GM18519 (cell line): ENCODE results near the gene TARS3.

Source experiments
- ATAC-seq: cut with Tn5 transposase; IDR thresholded peaks from one replicate; pipeline ENCODE4 v1.9.1; 2021; ENCODE audit warnings: mild to moderate bottlenecking, moderate library complexity; ENCODE audit not compliant: unreplicated experiment, low FRiP score

The TARS3 gene

GRCh38 chr15:101707983-101708382 lies 16.3 kb downstream of the TARS3 start:
- ATAC-seq, result no peak

DNA sequence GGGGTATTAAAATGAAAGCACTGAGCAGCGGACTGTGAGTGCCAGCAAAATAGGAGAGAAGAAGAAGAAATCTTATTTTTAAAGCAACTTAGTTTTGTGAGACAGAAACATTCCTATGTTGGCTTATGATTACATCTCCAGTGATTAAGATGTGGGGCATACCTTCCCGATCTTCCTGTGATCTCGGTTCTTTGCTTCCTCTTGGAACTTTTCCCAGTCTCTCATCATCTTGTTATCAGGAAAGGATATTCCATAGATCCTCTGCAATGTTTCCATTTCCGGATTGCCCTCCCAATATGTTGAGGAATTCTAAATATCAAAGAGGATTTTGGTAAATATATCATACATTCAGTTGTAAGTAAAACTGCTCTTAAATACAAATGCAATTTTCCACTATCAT lies 22.2 kb downstream of the TARS3 start:
- ATAC-seq, result no peak

- no peak for ATAC-seq
These were observed 26.0 kb downstream of the TARS3 start for GRCh38 chr15:101698314-101698713.

DNA sequence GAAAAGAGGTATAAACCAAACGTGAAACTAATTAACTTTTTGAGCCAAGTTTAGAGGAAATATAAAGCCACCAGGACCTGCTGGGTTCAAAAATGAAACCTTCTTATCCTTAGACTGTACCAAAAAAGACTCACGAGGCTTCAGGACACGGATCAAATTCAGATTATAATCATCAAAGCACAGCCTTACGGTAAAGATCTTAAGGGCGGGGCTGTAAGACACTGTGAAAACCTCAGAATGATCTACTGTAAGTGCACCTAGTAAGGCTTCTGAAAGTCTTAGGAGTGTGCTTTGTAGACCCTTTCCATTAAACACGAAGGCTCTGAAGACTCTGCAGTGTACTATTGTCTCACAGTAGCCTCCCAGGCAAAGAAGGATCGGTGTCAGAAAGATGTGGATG lies 26.8 kb downstream of the TARS3 start:
- no peak for ATAC-seq

GRCh38 chr15:101696829-101697228 lies 27.4 kb downstream of the TARS3 start:
- no peak for ATAC-seq

GRCh38 chr15:101694261-101694660 lies 30.0 kb downstream of the TARS3 start:
- no peak for ATAC-seq

GRCh38 chr15:101692801-101693598 lies 31.3 kb downstream of the TARS3 start:
- no peak for ATAC-seq

DNA sequence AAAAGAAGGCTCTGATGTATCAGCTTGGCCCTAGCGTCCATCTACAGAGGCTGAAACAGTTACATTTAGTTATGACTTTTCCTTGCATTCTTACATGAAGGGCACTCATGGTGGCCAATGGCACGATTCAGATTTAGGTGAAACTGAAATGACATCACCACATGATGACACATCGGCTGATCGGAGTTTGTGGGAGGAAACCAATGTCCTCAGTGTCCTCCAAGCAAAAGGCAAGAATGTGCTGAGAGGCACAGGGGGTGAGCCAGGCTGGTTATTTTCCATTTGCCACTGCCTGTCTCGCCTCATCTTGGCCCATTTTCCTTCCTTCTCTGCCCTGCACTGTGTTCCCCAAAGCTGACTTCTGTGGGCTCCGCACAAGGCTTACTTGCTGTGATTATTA lies 34.4 kb downstream of the TARS3 start:
- no peak for ATAC-seq

DNA sequence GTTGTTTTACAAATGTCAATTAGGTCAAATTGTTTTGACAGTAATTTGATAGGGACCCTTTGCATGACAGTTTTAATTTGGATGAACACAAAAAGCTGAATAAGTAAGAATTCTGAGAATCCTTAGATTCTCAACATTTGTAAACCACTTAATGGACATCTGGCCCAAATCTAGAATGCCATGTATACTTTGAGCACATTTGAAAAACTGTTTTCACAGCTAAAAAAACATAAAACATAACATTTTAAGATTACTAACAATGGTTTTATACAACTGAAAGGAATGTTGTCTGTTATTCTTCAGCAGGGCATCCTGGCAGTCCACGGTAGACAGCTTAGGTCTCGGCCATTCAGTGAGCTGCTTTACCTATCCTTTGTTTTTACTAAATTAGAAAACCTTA lies 37.6 kb downstream of the TARS3 start:
- no peak for ATAC-seq

DNA sequence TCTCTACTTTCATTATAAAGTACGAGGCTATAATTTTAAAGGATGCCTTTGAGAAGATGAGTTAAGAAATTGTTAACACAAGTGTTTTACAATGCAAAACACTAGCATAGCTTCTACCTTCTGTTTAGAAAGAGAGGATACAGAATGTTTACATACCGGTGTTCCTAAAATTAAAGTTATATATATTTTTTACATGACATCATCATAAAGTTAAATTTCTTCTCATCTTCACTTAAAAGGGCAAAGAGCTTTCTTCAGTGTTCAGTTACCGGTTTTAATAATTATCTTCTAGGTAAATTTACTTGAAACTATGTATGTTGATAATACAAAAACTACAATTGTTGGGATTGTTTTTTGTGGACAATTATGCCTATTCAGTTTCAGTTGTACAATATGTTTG lies 39.4 kb downstream of the TARS3 start:
- no peak for ATAC-seq

DNA sequence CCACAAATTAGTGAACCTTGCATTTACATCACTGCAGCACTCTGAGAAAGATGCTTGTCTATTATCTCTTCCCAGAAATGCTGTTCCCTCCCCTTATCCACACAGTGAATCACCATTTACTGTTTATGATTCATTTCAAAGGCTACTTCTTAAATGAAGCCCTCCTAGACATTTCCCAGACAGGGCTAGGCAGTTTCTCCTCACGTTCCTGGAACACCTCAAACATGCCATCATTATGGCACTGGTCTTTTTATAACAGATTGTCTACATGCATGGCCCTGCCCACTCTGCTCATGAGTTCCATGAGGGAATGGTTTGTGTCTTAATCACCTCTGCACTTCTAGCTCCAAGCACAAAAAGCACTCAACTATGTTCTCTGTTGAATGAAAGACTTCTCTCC lies 39.9 kb downstream of the TARS3 start:
- no peak for ATAC-seq

DNA sequence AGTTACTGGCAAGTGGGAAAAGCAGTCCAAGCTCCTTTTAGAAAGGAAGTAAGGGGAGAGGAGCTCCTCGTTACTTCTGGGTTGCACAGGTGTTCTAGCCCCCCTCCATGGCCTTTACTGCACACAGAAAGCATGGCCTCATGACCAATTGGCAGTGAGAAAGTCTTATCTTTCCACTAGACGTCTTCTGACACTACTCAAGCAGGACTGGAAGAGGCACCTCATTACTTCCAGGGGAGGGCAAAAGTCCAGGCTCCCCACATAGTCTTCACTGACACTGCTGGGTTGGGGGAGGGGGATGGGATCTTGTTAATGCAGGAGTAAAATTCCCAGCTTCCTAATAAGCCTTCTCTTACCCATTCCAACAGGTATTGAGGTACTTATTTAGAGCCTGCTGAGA lies 44.5 kb downstream of the TARS3 start:
- ATAC-seq, result no peak

GRCh38 chr15:101676921-101677329 lies 47.3 kb downstream of the TARS3 start:
- ATAC-seq, result no peak

DNA sequence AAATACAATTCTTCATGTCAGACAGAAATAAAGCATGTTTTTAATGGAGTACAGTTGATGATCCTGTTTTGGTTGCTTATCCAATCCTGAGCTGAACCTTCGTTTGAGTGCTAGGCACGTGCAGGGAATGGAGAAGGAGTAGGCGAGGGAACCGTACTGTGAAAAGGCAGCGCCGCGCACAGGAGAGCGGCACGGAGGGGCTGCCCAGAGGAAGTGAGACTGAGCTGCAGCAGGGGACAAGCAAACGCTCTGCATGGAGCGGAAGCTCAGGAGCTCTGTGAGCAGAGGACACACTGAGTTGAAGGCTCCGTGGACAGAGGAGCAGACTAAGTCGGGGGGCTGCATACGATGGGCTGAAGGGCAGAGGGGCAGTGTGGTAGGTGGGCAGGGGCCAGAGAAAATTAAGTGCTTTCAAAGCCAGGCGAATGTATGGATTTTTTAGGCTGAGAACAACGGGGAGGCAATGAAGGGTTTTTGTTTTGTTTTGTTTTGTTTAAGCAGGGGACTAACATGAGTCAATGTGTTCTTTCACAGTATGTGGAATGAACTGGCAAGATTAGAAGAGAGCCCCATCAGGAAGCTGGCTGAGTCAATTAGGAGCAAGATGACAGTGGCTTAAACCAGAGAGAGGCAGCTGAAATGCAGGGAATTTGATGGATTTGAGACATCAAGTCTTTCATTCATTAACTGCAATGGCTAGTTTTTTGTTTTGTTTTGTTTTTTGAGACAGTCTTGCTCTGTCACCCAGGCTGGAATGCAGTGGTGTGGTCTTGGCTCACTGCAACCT lies 48.3 kb downstream of the TARS3 start:
- no peak for ATAC-seq

- ATAC-seq, result no peak
These were observed 49.3 kb downstream of the TARS3 start for GRCh38 chr15:101675015-101675414.

DNA sequence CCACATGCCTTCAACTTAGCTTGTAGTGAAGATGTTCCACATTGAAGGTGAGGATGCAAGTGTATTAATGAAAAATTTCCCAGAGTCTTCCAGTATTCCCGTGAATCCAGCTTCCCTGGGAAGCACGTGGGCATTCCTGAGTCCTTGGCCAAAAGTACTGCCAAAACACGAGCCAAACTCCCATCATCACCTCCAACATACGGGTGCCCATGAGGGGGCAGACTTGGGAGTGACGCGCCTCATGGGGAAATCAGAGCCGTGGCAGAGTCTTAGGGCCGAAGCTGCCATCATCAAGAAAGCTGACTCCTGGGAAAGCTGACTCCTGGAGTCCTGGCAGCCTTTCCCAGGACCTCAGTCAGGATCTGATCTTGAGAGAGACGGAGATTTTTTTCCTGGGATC lies 52.0 kb downstream of the TARS3 start:
- no peak for ATAC-seq

DNA sequence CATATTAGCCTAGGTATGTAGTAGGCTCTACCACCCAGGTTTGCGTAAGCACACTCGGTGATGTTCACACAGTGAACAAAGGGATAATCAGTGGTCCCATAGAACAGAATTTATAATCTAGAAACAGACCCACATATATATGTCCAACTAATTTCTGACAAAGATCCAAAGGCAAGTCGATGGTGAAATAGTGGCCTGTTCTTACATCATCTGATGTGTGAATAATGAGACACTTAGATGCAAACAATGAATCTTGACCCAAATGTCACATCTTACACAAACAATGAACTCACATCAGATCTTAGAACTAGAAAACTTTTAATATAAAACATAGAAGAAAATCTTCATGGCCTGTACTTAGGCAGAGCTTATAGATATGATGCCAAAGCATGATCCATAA lies 54.5 kb downstream of the TARS3 start:
- no peak for ATAC-seq

DNA sequence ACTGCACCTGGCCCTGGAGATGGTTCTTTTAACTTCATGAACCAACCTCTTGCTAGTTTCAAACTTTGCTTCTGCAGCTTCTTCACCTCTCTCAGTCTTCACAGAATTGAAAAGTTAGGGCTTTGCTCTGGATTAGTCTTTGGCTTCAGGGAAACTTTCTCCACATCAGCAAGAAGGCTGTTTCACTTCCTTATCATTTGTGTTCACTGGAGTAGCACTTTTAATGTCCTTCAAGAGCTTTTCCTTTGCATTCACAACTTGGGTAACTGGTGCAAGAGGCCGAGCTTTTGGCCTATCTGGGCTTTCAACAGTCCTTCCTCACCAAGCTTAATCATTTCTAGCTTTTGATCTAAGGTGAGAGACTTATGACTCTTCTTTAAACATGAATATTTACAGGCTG lies 56.4 kb downstream of the TARS3 start:
- ATAC-seq, result no peak

DNA sequence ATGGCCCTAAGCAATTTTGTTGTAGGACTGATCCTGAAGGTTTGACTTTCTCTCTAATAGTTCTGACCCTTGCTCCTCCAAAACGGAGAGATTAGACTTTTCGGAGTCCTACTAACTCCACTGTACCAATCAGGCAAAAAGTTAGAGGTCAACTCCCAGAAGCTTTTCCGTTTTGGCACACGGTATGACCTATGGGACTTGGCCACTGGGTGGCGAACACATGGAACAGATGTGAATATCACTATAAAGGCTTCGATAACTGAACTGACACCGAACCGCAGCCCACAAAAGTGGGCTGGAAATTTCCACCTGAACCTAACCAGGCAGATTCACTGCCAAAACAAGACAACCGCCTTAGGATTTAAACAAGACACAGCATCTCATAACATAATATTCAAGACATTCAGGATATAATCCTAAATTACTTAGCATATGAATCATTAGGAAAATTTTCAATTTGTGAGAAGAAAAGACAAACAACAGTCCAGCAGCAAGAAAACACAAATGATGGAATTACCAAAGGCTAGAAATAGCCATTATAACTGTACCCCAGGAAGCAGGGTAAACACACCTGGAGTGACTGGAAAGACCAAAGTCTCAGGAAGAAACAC lies 59.9 kb downstream of the TARS3 start:
- ATAC-seq, result no peak

DNA sequence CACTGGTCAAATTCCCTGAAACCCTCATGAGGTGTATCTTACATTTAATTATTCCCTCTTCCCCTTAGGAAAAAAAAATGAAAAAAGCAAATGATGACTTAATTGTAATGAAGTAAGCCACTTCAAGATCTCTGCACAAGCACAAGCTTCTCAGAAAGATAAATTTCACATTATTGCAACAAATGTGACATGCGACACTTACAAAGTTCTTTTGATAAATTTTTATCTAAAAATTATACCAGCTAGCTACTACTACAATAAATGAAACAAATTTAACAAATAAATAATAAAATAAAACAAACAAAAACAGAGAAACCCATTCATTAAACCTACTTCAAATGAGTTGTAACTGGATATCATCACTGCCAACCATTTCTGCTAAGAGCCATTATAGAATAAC lies 62.1 kb downstream of the TARS3 start:
- no peak for ATAC-seq

DNA sequence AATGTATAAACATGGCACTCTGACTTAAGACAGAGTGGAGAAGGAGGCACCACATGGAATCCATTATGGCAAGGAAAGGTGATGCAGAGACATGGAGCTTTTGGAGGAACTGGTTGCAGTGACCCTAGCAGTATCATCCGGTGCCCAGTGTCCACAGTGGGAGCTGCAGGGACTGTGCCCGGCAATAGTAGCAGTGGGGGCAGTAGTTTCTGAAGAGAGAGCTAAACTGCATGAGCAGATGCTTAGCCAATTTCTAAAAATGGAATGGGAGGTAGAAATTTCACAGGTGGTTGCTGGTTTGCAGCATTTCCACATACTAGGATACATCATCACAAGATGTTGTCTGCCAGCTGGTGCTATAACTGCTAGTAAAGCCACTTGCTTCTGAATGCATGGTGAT lies 64.3 kb downstream of the TARS3 start:
- ATAC-seq, result no peak
